GM12878 (cell line): ENCODE results near the gene VPS39. TPM values are rescaled to one million over a fixed set of nuclear protein-coding genes. Genes with fewer than 3 reads are reported as not detected.

Experiments used
- ATAC-seq: fragments of 200-7000 bp; cut with Tn5 transposase; 3 replicates; pipeline ENCODE4 v1.9.1; 2020; ENCODE audit warnings: mild to moderate bottlenecking, moderate library complexity
- BruUV-seq: library from RNA; stranded (reverse); fragments of 400-500 nt; replicated peaks from 2 replicates; lab custom pipeline; 2021; lab: Mats Ljungman, UMichigan
- CTCF ChIA-PET: fragments of 300-600 bp; sonication (Branson Sonifier 250); formaldehyde crosslinking; extraction: SDS; loops from one replicate; lab custom pipeline; 2021; ENCODE audit warnings: inconsistent platforms; lab: Yijun Ruan, JAX
- POLR2A ChIA-PET: fragments of 350-600 bp; formaldehyde crosslinking; extraction: SDS; loops from one replicate; lab custom pipeline; 2021; ENCODE audit warnings: inconsistent platforms; lab: Charles Lee
- RAD21 ChIA-PET: fragments of 300-600 bp; sonication (Branson Sonifier 250); formaldehyde crosslinking; loops from one replicate; lab custom pipeline; 2023; ENCODE audit warnings: antibody characterized with exemption; ENCODE audit not compliant: unreplicated experiment; lab: Charles Lee
- SMC1A ChIA-PET: fragments of 300-600 bp; sonication (Branson Sonifier 250); formaldehyde crosslinking; loops from one replicate; lab custom pipeline; 2023; ENCODE audit not compliant: unreplicated experiment, uncharacterized antibody; lab: Charles Lee
- DNase-seq: peaks from one replicate; pipeline ENCODE4 v3.0.0-alpha.2; 2011; ENCODE audit warnings: low read depth, low spot score
- FAIRE-seq: peaks from 3 replicates; lab custom pipeline; 2011; peaks lifted over from hg19 to GRCh38; lab: Jason Lieb, UNC
- H2AFZ ChIP-seq: 2 replicates; pipeline ENCODE4 v1.6.0; 2011; ENCODE audit warnings: low read depth, low read length, control low read depth; ENCODE audit not compliant: control insufficient read depth
- H3K27ac ChIP-seq: 2 replicates; pipeline ENCODE4 v1.5.1; 2011; ENCODE audit warnings: control low read depth; ENCODE audit not compliant: control insufficient read depth, insufficient read depth
- H3K27me3 ChIP-seq, 2 experiments: replicated peaks in 1 of 2; 2 replicates each; pipeline versions ENCODE4 v1.6.0 to v1.6.1; 2011; ENCODE audit warnings: low read length in 1 of 2; ENCODE audit not compliant: control insufficient read depth in 2 of 2, insufficient read depth in 2 of 2
- H3K36me3 ChIP-seq, 2 experiments: 2 replicates each; pipeline ENCODE4 v1.5.1; 2011; ENCODE audit warnings: low read length in 1 of 2; ENCODE audit not compliant: control insufficient read depth in 2 of 2, insufficient read depth in 2 of 2
- H3K4me1 ChIP-seq: 2 replicates; pipeline ENCODE4 v1.6.1; 2011; ENCODE audit warnings: mild to moderate bottlenecking, low read length, moderate library complexity, mixed read lengths; ENCODE audit not compliant: control insufficient read depth, insufficient read depth
- H3K4me2 ChIP-seq: 2 replicates; pipeline ENCODE4 v1.6.0; 2011; ENCODE audit warnings: control low read depth; ENCODE audit not compliant: control insufficient read depth, insufficient read depth
- H3K4me3 ChIP-seq: fragments of 200-600 bp; sonication (generic); 2 replicates; pipeline ENCODE4 v1.5.1; 2016
- H3K79me2 ChIP-seq: 2 replicates; pipeline ENCODE4 v1.6.0; 2011; ENCODE audit warnings: low read length; ENCODE audit not compliant: control insufficient read depth, insufficient read depth
- H3K9ac ChIP-seq: 2 replicates; pipeline ENCODE4 v1.8.0; 2011; ENCODE audit warnings: low read length, control low read depth, mixed read lengths; ENCODE audit not compliant: control insufficient read depth, insufficient read depth
- H3K9me3 ChIP-seq: replicated peaks from 3 replicates; pipeline ENCODE4 v1.5.1; 2011; ENCODE audit warnings: mild to moderate bottlenecking, low read length; ENCODE audit not compliant: control insufficient read depth, insufficient read depth
- H4K20me1 ChIP-seq: 2 replicates; pipeline ENCODE4 v1.6.0; 2011; ENCODE audit not compliant: control insufficient read depth, insufficient read depth
- BMI1 ChIP-seq: fragments of 450-650 bp; IDR thresholded peaks from 2 replicates; pipeline ENCODE4 v1.6.1; 2016; ENCODE audit warnings: mild to moderate bottlenecking, moderate library complexity, borderline replicate concordance
- CHD2 ChIP-seq: IDR thresholded peaks from 2 replicates; pipeline ENCODE4 v1.6.1; 2011; ENCODE audit warnings: low read depth, low read length, improper control_type of control experiment, borderline replicate concordance
- NR2C1 ChIP-seq: fragments of 450-650 bp; IDR thresholded peaks from 2 replicates; pipeline ENCODE4 v1.6.1; 2017; ENCODE audit warnings: antibody characterized with exemption, mild to moderate bottlenecking, moderate library complexity
- RB1 ChIP-seq: fragments of 450-650 bp; formaldehyde crosslinking; IDR thresholded peaks from 2 replicates; pipeline ENCODE4 v1.6.1; 2017; ENCODE audit warnings: mild to moderate bottlenecking, borderline replicate concordance
- SMAD5 ChIP-seq: IDR thresholded peaks from 2 replicates; pipeline ENCODE4 v1.6.1; 2016; ENCODE audit warnings: antibody characterized with exemption, low read depth
- SMC3 ChIP-seq: IDR thresholded peaks from 2 replicates; pipeline ENCODE4 v1.6.1; 2011; ENCODE audit warnings: low read length, improper control_type of control experiment, borderline replicate concordance
- SP1 ChIP-seq: IDR thresholded peaks from one replicate; pipeline ENCODE4 v1.6.1; 2011; ENCODE audit warnings: low read depth, low read length
- ZNF217 ChIP-seq: fragments of 450-650 bp; IDR thresholded peaks from 2 replicates; pipeline ENCODE4 v1.6.1; 2017; ENCODE audit warnings: antibody characterized with exemption, mild to moderate bottlenecking
- WGBS: methylation state at CpG from one replicate; pipeline ENCODE4 v1.1.6; 2016; ENCODE audit warnings: low lambda C conversion rate; ENCODE audit not compliant: insufficient replicate concordance, insufficient coverage; ENCODE audit errors: missing lambda C conversion rate; 5-methylcytosine and 5-hydroxymethylcytosine counted together
- in situ Hi-C: fragments of 300-500 bp; cut with MboI; formaldehyde crosslinking; loops from 9 replicates; pipeline ENCODE4 v1.14.3; 2018; ENCODE audit warnings: mixed read lengths
- intact Hi-C: fragments of 100-400 bp; cut with micrococcal nuclease; formaldehyde crosslinking; loops from one replicate; pipeline ENCODE4 v1.14.2; 2022; ENCODE audit not compliant: unreplicated experiment
- polyA plus RNA-seq, 11 experiments: library from polyadenylated mRNA; depleted of rRNA in 4 of 11; unstranded in 6 of 11; stranded (reverse) in 5 of 11; fragments of >200 nt; fragmentation: Nextera tagmentation in 4 of 11; fragmentation: Illumina TruSeq in 1 of 11; extraction: Ambion mirVana in 4 of 11; extraction: Trizol in 1 of 11; gene quantifications; 1 replicate in 1 of 11; 2 replicates in 10 of 11; pipeline versions ENCODE4 v1.2.1 to v1.2.3, GENCODE V29; 2011 to 2016; ENCODE audit warnings: inconsistent platforms in 2 of 11, missing spikeins in 2 of 11, low read depth in 1 of 11
- total RNA-seq, 4 experiments: library from RNA; depleted of rRNA in 3 of 4; stranded (reverse); fragments of >200 nt in 3 of 4; fragmentation: Illumina TruSeq in 1 of 4; extraction: Trizol in 1 of 4; gene quantifications; 2 replicates each; pipeline versions ENCODE4 v1.2.1 to v1.2.3, GENCODE V29; 2013 to 2021
- TF ChIP-seq, protein P1 (sequence below): fragments of 450-650 bp; IDR thresholded peaks from 2 replicates; pipeline ENCODE4 v1.6.1; 2017; ENCODE audit warnings: mild to moderate bottlenecking, low read depth, inconsistent platforms; ENCODE audit not compliant: poor library complexity, severe bottlenecking
- TF ChIP-seq, protein P2 (sequence below): IDR thresholded peaks from 2 replicates; pipeline ENCODE4 v1.6.1; 2012; ENCODE audit warnings: improper control_type of control experiment, low read depth, low read length; ENCODE audit not compliant: insufficient replicate concordance
- TF ChIP-seq, protein P3 (sequence below): fragments of 450-650 bp; IDR thresholded peaks from 2 replicates; pipeline ENCODE4 v1.6.1; 2016; ENCODE audit warnings: mild to moderate bottlenecking
- TF ChIP-seq, protein P4 (sequence below): fragments of 450-650 bp; IDR thresholded peaks from 2 replicates; pipeline ENCODE4 v1.6.1; 2018; ENCODE audit warnings: borderline replicate concordance, mild to moderate bottlenecking; ENCODE audit not compliant: partially characterized antibody

VPS39 gene
- total and polyA plus RNA-seq, 10 of the 15 experiments (the other 5 are each of a cell fraction or from before 2014, with no cell fraction given) = 4.9 to 50.0 (median 36.2) TPM

DNA sequence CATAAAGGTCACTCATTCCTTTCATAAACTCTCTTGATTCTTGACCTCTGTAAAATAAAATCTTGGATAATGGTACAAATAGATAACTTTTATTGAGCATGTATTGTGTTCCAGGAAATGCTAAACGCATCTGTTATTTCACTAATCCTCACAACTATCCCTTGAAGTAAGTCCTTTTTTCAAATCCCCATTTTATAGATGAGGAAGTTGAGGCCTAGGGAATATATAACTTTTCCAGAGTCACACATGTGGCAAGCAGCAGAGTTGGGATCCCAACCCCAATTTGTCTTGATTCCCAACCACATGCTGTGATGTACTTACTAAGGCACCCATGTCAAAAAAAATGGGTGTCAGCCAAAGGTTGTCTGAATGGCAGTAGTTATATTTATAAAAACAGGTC is 6.3 kb downstream of the VPS39 start (continued):
- TF ChIP-seq, protein P1, sequence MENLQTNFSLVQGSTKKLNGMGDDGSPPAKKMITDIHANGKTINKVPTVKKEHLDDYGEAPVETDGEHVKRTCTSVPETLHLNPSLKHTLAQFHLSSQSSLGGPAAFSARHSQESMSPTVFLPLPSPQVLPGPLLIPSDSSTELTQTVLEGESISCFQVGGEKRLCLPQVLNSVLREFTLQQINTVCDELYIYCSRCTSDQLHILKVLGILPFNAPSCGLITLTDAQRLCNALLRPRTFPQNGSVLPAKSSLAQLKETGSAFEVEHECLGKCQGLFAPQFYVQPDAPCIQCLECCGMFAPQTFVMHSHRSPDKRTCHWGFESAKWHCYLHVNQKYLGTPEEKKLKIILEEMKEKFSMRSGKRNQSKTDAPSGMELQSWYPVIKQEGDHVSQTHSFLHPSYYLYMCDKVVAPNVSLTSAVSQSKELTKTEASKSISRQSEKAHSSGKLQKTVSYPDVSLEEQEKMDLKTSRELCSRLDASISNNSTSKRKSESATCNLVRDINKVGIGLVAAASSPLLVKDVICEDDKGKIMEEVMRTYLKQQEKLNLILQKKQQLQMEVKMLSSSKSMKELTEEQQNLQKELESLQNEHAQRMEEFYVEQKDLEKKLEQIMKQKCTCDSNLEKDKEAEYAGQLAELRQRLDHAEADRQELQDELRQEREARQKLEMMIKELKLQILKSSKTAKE = no peak
- TF ChIP-seq NR2C1 = no peak

DNA sequence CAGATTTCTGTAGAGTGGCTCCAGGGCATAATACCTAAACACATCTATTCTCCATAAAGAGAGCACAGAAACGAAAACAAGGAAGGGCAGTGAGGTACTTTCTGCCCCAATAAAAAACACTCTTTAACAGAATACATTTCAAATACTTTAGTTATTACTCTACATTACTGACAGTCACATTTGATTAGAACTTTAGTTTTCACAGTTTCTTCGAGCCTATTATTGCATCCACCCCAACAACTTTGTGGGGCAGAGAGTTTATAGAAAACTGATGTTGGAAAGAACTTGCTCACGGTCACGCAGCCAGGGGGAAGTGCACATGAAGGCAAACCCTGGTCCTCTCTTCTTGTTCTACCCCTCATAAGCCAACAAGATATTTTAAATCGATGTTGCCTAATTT is 9.0 kb downstream of the VPS39 start:
- Histone ChIP-seq H3K4me2 (no peak overlapping the region), H2AFZ (no peak overlapping the region), H3K79me2 (peaks cover 8% of the 10 kb centered on the region), H3K9ac (no peak overlapping the region), H4K20me1 (no peaks in the 10 kb centered on the region), H3K36me3 (peaks cover 0 to 7% of the 10 kb centered on the region in 2 experiments; a peak in 2 of 4 replicates), H3K27ac (no peak overlapping the region), H3K9me3 (peaks cover 7% of the 10 kb centered on the region; the same call in 2 of the 3 replicates), H3K4me3 (no peak overlapping the region), H3K27me3 (no peaks in the 10 kb centered on the region), H3K4me1 (0 out of 2 replicates have a peak, but pooled peaks cover 1% of the 10 kb centered on the region)
- intact Hi-C loops = no loop called here
- ChIA-PET CTCF (interaction anchor here (1.1 kb wide), 2 partner anchors 12 to 186 kb away, joined by 3 to 4 read pairs; no protein-coding TSS in a partner anchor), POLR2A (no interaction called here), RAD21 (no interaction called here), SMC1A (no interaction called here)
- in situ Hi-C loops = no loop called here
- 71% methylated on average over 5 of the region's 5 CpGs for WGBS
- ATAC-seq (no peak), FAIRE-seq (no peak), DNase-seq (no peak)
- BruUV-seq = TSS peak; percentile 18
- no peak for TF ChIP-seq SP1
- no peak for TF ChIP-seq ZNF217
- TF ChIP-seq, protein P2, sequence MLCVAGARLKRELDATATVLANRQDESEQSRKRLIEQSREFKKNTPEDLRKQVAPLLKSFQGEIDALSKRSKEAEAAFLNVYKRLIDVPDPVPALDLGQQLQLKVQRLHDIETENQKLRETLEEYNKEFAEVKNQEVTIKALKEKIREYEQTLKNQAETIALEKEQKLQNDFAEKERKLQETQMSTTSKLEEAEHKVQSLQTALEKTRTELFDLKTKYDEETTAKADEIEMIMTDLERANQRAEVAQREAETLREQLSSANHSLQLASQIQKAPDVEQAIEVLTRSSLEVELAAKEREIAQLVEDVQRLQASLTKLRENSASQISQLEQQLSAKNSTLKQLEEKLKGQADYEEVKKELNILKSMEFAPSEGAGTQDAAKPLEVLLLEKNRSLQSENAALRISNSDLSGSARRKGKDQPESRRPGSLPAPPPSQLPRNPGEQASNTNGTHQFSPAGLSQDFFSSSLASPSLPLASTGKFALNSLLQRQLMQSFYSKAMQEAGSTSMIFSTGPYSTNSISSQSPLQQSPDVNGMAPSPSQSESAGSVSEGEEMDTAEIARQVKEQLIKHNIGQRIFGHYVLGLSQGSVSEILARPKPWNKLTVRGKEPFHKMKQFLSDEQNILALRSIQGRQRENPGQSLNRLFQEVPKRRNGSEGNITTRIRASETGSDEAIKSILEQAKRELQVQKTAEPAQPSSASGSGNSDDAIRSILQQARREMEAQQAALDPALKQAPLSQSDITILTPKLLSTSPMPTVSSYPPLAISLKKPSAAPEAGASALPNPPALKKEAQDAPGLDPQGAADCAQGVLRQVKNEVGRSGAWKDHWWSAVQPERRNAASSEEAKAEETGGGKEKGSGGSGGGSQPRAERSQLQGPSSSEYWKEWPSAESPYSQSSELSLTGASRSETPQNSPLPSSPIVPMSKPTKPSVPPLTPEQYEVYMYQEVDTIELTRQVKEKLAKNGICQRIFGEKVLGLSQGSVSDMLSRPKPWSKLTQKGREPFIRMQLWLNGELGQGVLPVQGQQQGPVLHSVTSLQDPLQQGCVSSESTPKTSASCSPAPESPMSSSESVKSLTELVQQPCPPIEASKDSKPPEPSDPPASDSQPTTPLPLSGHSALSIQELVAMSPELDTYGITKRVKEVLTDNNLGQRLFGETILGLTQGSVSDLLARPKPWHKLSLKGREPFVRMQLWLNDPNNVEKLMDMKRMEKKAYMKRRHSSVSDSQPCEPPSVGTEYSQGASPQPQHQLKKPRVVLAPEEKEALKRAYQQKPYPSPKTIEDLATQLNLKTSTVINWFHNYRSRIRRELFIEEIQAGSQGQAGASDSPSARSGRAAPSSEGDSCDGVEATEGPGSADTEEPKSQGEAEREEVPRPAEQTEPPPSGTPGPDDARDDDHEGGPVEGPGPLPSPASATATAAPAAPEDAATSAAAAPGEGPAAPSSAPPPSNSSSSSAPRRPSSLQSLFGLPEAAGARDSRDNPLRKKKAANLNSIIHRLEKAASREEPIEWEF = no peak
- TF ChIP-seq SMC3 = no peak
- TF ChIP-seq, protein P3, sequence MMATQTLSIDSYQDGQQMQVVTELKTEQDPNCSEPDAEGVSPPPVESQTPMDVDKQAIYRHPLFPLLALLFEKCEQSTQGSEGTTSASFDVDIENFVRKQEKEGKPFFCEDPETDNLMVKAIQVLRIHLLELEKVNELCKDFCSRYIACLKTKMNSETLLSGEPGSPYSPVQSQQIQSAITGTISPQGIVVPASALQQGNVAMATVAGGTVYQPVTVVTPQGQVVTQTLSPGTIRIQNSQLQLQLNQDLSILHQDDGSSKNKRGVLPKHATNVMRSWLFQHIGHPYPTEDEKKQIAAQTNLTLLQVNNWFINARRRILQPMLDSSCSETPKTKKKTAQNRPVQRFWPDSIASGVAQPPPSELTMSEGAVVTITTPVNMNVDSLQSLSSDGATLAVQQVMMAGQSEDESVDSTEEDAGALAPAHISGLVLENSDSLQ = no peak
- TF ChIP-seq RB1 = no peak
- TF ChIP-seq NR2C1 = no peak
- no peak for TF ChIP-seq SMAD5
- TF ChIP-seq BMI1 = no peak
- no peak for TF ChIP-seq CHD2
- TF ChIP-seq, protein P4, sequence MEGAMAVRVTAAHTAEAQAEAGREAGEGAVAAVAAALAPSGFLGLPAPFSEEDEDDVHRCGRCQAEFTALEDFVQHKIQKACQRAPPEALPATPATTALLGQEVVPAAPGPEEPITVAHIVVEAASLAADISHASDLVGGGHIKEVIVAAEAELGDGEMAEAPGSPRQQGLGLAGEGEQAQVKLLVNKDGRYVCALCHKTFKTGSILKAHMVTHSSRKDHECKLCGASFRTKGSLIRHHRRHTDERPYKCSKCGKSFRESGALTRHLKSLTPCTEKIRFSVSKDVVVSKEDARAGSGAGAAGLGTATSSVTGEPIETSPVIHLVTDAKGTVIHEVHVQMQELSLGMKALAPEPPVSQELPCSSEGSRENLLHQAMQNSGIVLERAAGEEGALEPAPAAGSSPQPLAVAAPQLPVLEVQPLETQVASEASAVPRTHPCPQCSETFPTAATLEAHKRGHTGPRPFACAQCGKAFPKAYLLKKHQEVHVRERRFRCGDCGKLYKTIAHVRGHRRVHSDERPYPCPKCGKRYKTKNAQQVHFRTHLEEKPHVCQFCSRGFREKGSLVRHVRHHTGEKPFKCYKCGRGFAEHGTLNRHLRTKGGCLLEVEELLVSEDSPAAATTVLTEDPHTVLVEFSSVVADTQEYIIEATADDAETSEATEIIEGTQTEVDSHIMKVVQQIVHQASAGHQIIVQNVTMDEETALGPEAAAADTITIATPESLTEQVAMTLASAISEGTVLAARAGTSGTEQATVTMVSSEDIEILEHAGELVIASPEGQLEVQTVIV = no peak
